Fibroblast of upper back skin (primary cell): Measurements from ENCODE around the gene NFKBIE.

Experiments
- DNase-seq: peaks from one replicate; pipeline ENCODE4 v3.0.0-alpha.2; 2013

NFKBIE gene

DNA sequence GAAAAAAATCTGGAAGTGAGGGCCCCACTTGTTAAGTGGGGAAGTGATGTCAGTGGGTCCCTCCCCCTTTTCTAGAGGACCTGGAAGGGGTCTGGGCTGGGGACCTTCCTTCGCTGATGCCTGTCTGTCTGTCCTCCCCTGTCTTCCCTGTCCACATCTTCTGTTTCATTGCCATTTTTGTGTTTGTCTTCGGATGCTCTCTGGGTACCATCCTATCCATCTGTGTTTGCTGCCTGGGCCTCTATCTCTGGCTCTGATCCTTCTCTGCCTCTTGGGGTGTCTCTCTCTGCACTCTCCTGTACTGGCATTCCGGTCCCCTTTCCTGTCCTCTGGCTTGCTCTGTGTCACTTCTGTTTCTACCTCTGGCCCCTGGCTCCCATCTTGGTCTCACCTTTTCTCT, 7.2 kb upstream of the NFKBIE start:
- no peak for DNase-seq

DNA sequence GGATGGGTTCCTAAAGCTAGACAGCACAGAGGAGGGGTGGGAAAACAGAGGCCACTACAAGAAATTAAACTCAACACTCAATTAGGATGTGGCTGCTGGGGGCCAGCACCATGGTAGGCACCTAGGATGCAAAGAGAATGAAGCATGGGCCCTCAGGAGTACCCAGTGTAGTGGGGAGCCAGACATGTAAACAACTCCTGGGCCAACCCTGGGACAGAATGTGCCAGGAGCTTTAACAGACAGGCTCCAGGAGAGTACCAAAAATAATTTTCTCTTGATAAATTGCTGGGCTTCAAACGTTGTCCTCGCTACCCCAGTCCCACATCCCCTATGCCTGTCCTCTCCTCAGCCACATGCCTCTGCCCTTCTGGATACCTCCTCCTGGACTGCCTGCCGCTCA, 6.6 kb upstream of the NFKBIE start:
- no peak for DNase-seq

DNA sequence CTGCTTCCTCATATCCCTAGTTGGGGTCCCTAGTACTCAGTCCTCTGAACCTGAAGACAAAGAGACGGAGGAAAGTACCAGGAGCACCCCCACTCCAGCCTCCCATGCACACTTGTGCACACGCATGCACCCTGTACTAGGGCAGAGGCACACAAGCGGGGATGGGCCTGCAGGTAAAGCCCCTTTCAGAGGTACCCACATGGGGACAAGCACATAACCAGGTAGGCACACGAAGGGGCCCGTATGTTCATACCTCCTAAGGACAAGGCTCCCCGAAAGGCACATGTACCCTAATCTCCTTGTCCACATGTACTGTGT, 6.0 kb upstream of the NFKBIE start:
- DNase-seq = no peak

DNA sequence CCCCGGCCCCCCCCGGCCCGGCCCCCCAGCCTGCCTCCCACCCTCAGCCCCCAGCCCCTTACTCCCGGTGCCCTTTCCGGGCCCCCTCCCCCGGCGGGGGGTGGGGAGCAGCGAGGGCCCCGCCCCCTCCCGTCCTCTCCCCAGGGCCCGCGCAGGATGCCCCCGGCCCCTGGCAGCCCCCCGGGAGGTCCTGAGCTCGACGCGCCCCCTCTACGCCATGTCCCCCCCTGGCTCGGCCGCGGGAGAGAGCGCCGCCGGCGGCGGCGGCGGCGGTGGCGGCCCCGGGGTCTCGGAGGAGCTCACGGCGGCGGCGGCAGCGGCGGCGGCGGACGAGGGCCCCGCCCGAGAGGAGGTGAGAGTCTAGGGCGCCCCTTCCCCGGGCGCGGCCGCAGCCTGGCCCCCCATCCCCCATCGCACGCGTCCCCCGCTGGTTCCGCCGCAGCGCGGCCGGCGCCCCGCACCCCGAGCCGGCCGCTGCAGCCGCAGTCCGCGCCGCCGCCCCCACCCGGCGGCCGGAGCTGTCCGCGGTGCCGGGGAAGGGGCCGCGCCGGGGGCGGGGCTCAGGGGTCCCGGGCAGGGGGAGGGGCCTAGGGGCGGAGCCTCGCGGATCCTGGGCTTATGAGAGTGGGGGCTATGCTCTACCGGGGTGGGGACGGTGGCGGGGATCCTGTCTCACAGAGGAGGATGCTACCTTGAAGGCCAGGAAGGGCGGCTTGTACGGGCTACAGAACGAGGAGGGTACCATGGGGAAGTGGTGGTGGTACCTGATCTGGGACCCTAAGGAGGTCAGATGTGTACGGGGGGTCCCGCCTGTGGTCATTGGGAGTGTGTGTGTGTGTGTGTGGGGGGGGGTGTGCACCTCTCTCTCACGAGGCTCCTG, 5.4 kb upstream of the NFKBIE start:
- DNase-seq = no peak

DNA sequence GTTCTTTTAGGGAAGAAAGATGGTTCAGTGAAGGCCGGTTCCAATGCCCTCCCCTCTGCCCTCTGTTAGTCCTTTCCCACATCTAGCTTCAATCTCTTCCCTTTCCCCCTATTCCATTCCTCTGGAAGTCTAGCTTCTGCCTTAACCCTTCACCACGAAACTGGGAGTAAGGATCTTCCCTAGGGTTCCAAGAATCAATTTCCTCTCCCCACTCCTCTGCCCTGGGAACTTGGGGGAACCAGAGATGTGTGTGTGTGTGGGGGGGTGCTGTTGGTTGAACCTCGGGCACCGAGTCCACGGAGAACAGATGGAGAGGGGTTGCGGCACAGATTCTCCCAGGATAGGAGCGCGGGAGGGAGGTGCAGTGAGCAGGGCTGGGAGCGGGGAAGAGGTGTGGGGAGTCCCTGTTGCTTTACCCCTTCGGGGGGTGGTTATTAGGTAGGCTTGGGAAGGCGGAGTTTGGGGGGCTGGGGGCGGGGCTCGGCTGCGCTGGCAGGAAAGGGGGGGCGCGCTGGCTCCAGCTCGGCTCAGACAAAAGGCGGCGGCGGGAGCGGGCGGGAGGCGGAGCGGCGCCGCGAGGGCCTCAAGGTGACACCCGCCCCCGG, 4.7 kb upstream of the NFKBIE start, which contains the start of gene TMEM151B:
Gene TMEM151B (plus strand): TSS at position 530 of the 605 bp plus-strand sequence. CDS start 293 bp downstream, outside the sequence.
- DNase-seq = no peak

DNA sequence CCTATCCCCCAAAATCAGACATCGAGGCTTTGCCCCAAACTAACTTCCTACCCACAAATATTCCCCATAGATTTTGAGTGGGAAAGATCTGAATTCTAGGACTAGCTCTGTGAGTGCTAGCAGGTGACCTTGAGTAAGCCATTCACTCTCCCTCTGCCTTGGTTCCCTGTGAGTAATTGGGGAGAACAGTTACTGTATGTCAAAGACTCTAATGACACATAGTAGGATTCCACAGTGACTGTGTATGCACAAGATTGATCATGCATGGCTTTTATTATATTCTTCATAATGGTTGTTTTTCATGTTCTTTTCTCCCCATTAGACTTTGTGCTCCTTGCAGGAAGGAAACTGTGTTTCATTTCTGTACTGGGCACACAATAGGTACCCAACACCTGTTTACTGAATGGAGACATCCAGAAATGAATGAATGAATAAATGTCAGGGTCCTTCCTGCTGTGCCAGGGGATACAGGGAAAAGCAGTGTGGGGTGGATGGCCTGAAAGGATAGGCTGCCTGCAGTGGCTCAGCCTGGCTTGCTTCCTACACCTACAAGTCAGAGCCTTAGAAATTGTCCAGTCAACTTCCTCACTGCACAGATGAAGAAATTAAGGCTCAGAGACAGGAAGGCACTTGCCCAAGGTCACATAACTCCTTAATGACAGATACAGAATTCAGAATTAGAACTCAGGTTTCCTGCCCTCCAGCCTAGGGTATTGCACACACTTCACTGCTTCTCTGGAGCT, 4.0 kb upstream of the NFKBIE start:
- no peak for DNase-seq

DNA sequence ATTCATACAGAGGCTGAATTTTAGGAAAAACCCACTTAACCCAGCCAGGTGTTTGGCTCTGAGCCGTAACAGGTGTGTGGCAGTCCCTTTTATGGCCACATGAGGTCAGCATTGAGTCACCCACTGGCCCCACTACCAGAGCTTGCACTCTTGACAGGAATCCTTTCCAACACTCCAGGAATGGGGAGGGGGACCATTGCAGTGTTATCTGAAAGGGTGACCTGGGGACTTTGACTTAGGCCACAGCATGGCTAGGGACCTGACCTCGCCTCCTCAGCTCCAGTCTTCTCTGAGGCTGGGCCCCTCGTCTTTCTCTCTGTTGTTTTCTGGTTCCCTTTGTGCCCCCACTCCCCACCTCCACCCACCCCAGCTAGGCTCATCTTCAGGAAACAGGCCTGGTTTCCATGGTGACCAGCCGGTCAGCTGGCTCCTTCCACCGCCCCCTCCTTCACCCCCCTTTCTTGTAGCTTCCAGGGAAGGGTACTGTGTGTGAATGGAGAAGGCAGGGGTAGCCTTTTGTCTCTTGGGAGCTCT, 2.8 kb upstream of the NFKBIE start:
- DNase-seq = peak; percentile 28

DNA sequence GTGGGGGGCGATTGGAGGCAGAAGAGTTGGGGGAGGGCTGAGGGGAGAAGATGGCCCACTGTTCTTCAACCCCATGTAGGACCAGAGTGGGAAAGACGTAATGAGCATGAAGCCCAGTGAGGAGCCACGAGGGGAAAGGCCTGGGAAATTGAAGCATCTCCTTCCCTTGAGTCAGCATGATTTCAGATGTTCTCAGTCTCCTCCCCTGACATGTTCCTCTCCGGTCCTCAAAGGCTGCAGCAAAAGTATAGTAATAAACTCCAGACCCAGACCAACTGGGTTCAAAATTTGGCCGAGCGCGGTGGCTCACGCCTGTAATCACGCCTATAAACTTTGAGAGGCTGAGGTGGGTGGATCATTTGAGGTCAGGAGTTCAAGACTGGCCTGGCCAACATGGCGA, 1.9 kb upstream of the NFKBIE start:
- no peak for DNase-seq

DNA sequence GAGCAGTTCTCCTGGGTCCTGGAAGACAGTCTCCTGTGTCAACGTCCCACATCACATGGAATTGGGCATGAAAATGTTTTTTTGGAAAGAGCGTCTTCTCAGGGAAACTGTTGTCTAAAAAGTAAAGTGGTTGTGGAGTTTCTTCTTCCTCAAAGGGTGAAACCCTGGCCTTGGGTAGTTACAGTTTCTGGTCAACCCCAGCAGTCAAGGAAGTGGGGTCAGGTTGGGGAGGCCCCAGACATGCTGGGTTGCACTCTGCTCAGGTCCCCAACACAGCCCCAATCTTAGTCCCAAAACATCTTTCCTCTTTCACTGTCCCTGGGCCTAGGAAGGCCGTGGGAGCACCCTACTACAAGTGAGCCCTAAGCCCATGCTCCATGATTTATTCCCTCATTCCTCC, 996 bp upstream of the NFKBIE start:
- DNase-seq = no peak

DNA sequence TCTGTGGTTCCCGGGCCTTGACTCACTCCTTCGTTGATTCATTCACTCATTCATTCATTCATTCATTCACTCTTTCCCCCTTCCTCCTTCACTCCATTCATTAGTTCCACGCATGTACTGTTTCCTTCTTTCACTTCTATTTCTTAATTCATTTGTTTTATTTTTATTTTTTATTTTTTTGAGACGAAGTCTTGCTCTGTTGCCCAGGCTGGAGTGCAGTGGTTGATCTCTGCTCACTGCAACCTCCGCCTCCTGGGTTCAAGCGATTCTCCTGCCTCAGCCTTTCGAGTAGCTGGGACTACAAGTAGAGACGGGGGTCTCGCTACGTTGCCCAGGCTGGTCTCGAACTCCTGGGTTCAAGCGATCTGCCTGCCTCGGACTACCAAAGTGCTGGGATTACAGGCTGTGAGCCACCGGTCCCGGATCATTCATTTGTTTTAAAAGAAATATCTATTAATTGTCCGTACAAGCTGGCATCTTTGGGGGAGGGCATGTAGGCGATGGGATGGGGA, 427 bp upstream of the NFKBIE start:
- DNase-seq = no peak

DNA sequence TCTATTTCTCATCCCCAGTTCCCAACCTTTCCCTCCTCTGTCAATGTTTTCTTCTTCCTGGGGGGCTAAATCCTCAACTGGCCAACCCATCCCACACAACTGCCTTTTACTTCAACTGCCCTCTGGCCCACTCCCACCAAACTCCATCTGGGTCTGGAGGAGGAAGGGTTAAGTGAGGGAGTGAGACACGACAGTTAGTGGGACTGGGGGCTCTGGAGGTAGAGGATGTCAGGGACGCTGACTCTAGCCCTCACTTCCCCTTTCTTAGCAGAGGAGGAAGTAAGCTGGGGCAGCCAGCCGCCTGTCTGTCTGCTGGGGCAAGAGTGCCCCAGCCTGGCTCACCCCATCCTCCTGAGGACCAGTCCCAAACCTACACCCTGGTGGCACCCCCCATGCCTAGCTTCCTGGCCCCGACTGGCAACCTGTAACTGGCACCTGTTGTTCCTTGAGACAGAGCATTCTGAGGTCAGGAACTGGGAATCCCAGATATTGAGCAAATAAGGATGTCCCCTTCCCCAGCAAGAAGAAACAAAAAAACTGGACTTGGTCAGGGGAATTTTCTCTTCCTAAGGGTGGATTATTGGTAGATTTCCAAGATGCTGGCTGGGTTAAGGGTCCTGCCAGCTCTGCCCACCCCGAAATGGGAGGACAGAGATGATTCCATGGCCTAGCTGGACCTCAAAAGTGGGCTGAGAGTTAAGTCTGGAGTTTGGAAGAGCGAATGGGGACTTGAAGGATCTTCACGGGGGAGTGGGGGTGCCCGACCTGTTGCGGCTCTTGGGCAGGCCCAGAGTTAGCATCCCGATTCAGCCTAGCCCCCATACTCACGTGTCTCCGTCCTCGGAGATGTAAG, 971 bp downstream of the NFKBIE start:
- DNase-seq = no peak

DNA sequence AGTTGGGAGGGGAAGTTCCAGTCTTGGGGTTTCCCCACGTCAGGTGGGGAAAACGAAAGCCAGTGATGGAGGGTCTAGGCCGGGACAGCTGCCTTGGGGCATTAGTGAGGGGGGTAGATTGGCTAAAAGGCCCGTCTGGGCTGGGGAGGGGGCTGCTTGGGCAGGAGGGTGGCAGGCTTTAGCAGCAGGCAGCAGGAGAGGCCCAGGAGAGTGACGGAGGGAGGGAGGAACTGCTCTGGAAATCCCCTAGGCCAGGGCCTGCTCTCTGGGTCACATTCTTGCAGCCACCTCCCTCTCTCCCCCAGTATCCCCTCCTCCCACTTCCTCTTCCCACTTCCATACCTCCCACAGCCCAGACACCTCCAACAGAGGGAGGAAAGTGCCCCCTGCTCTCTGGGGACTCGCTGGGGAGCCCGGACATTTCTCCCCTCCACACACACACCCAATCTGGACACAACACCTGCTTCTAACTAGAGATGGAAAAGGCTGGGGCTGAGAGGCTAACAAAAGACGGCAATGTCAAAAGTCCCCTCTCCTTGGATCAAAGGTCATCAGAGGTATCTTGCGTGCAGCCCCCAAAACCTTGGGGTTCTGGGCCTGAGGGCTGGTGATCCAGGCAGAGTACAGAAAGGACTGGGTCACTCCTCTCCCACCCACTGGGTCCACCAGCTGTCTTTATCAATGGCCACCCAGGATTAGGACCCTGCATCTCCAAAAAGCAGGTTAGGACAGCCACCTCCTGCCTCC, 1.8 kb downstream of the NFKBIE start:
- no peak for DNase-seq

DNA sequence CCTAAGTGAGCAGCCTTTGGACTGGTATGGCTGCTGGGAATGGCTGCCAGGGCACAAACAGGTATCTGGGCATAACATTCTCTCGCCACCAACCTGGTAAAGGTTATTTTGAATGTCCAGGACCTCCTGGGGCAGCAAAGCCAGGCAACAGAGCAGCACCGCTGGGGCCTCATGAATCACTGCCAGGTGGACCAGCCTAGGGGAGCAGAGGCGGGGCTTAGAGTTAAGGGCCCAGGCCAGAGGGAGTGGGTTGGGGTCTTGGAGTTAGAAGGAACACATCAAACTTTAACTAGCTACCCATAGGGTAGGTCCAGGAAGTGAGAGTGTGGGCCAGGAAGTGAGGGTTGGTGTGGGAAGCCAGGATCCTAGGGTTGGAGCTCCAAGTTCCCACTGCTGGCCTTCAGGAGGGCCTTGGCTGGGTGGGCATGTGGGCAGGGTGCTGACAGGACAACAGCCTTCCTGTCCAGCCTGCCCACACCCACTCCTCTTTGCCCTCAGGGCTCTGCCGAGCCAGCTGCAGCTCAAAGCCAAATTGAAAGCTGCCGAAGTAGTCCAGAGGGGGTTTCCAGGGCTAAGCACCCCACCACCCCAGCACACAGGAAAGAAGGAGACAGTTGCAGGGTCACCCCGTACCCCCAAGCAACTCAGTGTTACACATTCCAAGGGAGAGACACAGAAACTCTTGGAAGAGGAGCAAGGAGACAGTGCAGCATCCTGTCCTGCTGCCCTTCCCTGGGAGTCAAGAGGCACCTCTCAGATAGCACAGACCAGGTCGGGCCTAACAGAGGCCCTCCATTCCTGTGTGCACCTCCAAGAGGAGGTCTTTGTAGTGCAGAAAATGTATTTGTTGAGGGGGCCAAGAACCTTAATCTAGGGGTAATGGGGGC, 2.6 kb downstream of the NFKBIE start:
- DNase-seq = no peak

DNA sequence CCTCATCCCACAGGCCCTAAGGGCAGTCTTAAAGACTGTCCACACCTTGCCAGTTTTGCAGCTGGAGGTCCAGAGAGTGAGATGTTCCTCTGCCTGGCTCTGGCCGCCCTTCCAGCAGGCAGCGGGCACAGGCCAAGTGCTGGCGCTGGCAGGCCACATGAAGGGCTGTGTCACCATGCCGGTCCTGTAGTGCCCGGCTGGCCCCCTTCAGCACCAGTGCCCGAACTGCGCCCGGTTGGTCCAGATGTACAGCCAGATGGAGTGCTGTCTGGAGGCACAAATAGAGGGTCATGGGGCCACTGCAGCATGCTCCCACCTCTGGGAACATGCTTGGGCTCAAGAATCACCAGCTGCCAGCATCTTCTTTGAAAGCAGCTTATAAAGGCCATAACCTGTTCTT, 3.8 kb downstream of the NFKBIE start:
- no peak for DNase-seq

DNA sequence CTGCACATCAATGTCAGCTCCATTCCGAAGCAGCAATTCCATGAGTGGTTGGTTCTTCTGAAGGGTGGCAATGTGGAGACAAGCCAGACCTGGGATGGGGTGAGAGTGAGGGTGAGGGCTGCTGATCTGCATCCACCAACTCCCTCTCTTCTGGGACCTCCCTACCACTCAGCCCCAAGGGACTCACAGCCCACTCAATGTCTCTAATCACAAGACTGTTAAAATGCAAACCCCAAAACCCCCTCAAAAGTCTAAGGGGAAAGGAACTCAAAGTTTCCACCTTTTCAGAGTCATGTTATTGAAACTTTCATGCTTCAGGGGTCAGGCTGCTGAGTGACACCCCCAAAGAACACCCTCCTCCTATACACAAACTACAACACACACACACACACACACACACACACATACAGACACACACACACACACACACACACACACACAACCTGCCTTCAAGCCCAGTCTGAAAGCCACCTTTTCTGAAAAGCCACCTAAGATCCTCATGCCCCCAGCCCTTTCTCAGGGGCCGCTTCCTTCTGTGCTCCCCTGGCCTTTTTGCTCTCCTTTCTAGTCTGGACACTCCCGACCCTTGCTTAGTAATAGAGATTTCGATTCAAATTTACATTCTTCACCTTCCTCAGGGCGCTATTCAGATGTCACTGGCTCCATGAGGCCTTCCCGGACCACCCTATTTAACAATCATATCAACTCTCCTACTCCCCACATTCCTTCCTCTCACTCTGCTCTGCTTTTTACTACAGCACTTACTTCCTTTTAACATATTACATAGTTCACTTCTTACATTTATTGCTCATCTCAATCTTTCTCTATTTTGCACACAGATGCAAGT, 4.7 kb downstream of the NFKBIE start:
- DNase-seq = no peak

DNA sequence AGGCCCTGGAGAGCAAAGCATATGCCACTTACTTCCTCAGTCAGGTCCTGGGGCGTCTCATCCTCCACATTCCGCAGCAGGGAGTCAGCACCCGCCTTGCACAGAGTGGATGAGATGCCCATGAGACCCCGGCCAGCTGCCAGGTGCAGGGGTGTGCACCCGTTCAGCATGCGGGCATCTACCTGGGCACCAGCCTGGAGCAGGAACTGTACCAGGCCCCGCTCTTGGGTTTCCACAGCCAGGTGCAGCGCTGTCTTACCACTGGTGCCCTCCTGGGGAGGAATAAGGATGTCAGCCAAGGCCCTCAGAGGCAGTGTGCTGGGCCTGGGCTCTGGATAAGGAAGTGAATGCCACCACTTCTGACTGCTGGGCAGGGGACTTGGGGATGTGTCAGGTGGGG, 5.3 kb downstream of the NFKBIE start:
- DNase-seq = no peak

DNA sequence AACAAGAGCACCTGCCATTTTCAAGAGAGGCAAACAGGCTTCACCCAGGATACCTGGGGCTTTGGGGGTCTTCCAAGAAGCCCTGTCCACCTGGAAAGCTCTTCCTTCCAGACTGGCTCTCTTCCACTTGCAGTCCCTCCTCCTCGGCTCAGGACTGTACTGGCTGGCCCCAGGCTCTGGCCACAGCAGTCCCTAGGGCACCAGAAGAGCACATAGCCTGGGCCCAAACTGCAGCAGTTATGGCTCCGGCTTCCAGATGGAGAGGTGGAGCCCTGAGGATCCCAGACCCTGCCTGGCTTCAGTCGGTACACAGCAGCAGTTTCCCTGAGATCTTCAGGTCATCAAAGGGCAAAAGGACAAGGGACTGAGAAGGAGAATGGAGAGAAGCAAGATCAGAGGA, 6.4 kb downstream of the NFKBIE start:
- no peak for DNase-seq

DNA sequence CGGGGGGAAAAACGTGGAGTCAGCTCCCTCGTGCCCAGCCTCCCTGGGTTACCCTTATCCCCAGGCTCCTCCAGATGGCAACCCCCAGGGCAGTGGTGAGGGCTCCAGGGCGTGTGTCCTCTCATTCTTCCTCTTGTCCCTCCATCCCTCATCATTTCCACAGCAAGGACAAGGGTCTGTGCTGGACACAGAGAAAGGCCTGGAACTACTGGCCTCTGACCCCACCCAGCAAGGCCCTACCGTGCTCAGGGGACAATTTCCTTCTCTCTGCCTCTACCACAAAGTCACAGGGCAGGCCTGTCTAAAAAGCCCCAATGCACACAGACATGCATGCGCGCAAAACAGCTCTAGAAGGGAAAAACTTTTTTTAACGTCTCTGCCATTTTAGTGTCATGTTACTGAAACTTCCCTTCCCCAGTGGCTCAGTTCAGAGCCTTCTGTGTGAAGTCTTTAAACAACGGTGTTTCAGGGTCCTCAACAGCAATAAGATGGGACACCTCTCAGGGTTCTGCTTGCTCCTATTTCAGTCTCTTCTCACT, 7.0 kb downstream of the NFKBIE start:
- no peak for DNase-seq

DNA sequence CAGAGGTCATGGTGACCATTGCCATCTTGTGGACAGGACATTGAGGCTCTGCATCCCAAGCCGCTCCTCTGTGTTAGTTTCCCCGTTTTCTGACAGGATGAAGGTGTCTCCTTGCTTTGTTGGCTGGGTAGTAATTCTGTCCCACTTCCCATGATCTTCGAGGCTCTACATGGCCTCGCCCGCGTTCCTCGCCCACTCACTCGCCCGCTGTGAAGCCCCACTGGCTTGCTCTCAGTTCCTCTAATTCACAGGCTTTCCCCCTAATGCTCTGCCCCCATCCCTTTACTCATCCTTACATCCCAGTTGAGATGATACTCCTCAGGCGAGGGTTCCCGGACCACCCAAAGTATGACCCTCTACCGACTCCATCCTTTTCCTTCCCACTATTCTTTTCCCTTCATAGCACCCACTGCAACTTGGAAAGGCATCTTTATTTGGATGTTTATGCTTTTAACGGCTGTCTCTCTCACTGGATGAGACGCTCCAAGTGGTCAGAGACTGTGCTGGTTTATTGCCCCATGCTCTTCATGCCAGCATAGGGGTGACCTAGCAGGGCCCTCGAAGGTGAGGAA, 7.5 kb downstream of the NFKBIE start:
- no peak for DNase-seq
